HCT116 (cell line): ENCODE data around the gene METTL15. TPM values are rescaled to one million over a fixed set of nuclear protein-coding genes. Genes with fewer than 3 reads are reported as not detected.

ENCODE experiments used
- ATAC-seq: fragments of 200-7000 bp; cut with Tn5 transposase; 2 replicates; pipeline ENCODE4 v1.9.1; 2020; ENCODE audit warnings: mild to moderate bottlenecking, moderate library complexity
- BruUV-seq: library from RNA; stranded (reverse); fragments of 400-500 nt; replicated peaks from 2 replicates; lab custom pipeline; 2021; lab: Mats Ljungman, UMichigan
- CTCF ChIA-PET: fragments of 300-600 bp; sonication (Branson Sonifier 250); formaldehyde crosslinking; loops from one replicate; lab custom pipeline; 2021; ENCODE audit warnings: antibody characterized with exemption; lab: Charles Lee
- POLR2A ChIA-PET: fragments of 300-600, 350-600 bp; sonication (Branson Sonifier 250); formaldehyde crosslinking; loops from one replicate; lab custom pipeline; 2021; ENCODE audit warnings: antibody characterized with exemption; lab: Charles Lee
- RAD21 ChIA-PET, 2 experiments: fragments of 300-600 bp; sonication (Branson Sonifier 250); formaldehyde crosslinking; loops; one replicate each; lab custom pipeline; 2023; ENCODE audit warnings: low total read pairs in 2 of 2; ENCODE audit not compliant: uncharacterized antibody in 2 of 2, unreplicated experiment in 2 of 2, low non-redundant PET in 1 of 2; lab: Charles Lee
- DNase-seq: peaks from one replicate; pipeline ENCODE4 v3.0.0-alpha.2; 2010; ENCODE audit warnings: low read depth, low spot score
- H2AFZ ChIP-seq: fragments of 200-600 bp; shearing (Covaris generic), sonication (generic); 2 replicates; pipeline ENCODE4 v1.6.1; 2017; ENCODE audit warnings: low read depth, mixed run types, mixed read lengths, antibody characterized with exemption, low read length; ENCODE audit not compliant: poor library complexity, severe bottlenecking
- H3K27ac ChIP-seq: 2 replicates; pipeline ENCODE4 v1.5.1; 2012; ENCODE audit warnings: low read depth, low read length
- H3K27me3 ChIP-seq: fragments of 200-600 bp; sonication (generic); 2 replicates; pipeline ENCODE4 v1.6.1; 2016; ENCODE audit warnings: mixed run types, low read length, mixed read lengths; ENCODE audit not compliant: insufficient read depth
- H3K36me3 ChIP-seq, 2 experiments: fragments of 200-500 bp in 1 of 2; fragments of 200-600 bp in 1 of 2; sonication (Bioruptor generic) in 1 of 2; sonication (generic) in 1 of 2; 2 replicates each; pipeline versions ENCODE4 v1.5.1 to v1.6.1; 2014 to 2016; ENCODE audit warnings: low read length in 2 of 2, inconsistent platforms in 1 of 2, mixed read lengths in 1 of 2, mixed run types in 1 of 2; ENCODE audit not compliant: insufficient read depth in 2 of 2, control insufficient read depth in 1 of 2
- H3K4me1 ChIP-seq, 2 experiments: fragments of 200-600 bp in 1 of 2; sonication (generic) in 1 of 2; 2 replicates each; pipeline versions ENCODE4 v1.5.1 to v1.6.1; 2012 to 2017; ENCODE audit warnings: low read length in 2 of 2, inconsistent platforms in 1 of 2, mild to moderate bottlenecking in 1 of 2, mixed read lengths in 1 of 2, mixed run types in 1 of 2, moderate library complexity in 1 of 2; ENCODE audit not compliant: insufficient read depth in 2 of 2, control insufficient read depth in 1 of 2
- H3K4me2 ChIP-seq: fragments of 200-600 bp; sonication (generic); 2 replicates; pipeline ENCODE4 v1.6.1; 2017; ENCODE audit warnings: mixed run types, low read length, mixed read lengths
- H3K4me3 ChIP-seq, 2 experiments: fragments of 200-600 bp in 1 of 2; sonication (generic) in 1 of 2; replicated peaks in 1 of 2; 2 replicates each; pipeline ENCODE4 v1.5.1; 2011 to 2016; ENCODE audit warnings: low read length in 2 of 2, control low read depth in 1 of 2, low read depth in 1 of 2, mild to moderate bottlenecking in 1 of 2, mixed read lengths in 1 of 2, mixed run types in 1 of 2
- H3K79me2 ChIP-seq: fragments of 200-600 bp; sonication (generic); 2 replicates; pipeline ENCODE4 v1.6.1; 2017; ENCODE audit warnings: mild to moderate bottlenecking, mixed run types, low read length, moderate library complexity, mixed read lengths; ENCODE audit not compliant: insufficient read depth
- H3K9ac ChIP-seq: fragments of 200-600 bp; sonication (generic); 2 replicates; pipeline ENCODE4 v1.6.1; 2016; ENCODE audit warnings: low read length, mixed read lengths
- H3K9me2 ChIP-seq: fragments of 200-600 bp; sonication (generic), shearing (Covaris generic); 2 replicates; pipeline ENCODE4 v1.6.1; 2017; ENCODE audit warnings: mixed run types, mild to moderate bottlenecking, moderate library complexity; ENCODE audit not compliant: insufficient read depth
- H3K9me3 ChIP-seq, 2 experiments: fragments of 200-500 bp in 1 of 2; fragments of 200-600 bp in 1 of 2; sonication (Bioruptor generic) in 1 of 2; sonication (generic) in 1 of 2; 2 replicates each; pipeline ENCODE4 v1.6.1; 2014 to 2017; ENCODE audit warnings: low read length in 2 of 2, mixed read lengths in 2 of 2, inconsistent platforms in 1 of 2, low read depth in 1 of 2, mild to moderate bottlenecking in 1 of 2, mixed run types in 1 of 2, moderate library complexity in 1 of 2; ENCODE audit not compliant: control insufficient read depth in 1 of 2, insufficient read depth in 1 of 2
- H4K20me1 ChIP-seq: fragments of 200-600 bp; sonication (generic), shearing (Covaris generic); 2 replicates; pipeline ENCODE4 v1.6.1; 2017; ENCODE audit warnings: mixed run types, mild to moderate bottlenecking, moderate library complexity; ENCODE audit not compliant: insufficient read depth
- ATF3 ChIP-seq: IDR thresholded peaks from 2 replicates; pipeline ENCODE4 v1.6.1; 2012
- CBX3 ChIP-seq: IDR thresholded peaks from 2 replicates; pipeline ENCODE4 v1.6.1; 2012; ENCODE audit warnings: low read depth
- CEBPB ChIP-seq: IDR thresholded peaks from 2 replicates; pipeline ENCODE4 v1.6.1; 2012; ENCODE audit warnings: low read depth
- ELF1 ChIP-seq: IDR thresholded peaks from 2 replicates; pipeline ENCODE4 v1.6.1; 2012; ENCODE audit warnings: low read depth, borderline replicate concordance
- EZH2 ChIP-seq: fragments of 200-600 bp; sonication (generic); IDR thresholded peaks from 2 replicates; pipeline ENCODE4 v1.6.1; 2017; ENCODE audit warnings: antibody characterized with exemption, mixed run types
- EZH2phosphoT487 ChIP-seq: fragments of 200-600 bp; IDR thresholded peaks from 2 replicates; pipeline ENCODE4 v1.6.1; 2018; ENCODE audit warnings: antibody characterized with exemption, borderline replicate concordance
- FOSL1 ChIP-seq: IDR thresholded peaks from 2 replicates; pipeline ENCODE4 v1.6.1; 2012; ENCODE audit warnings: low read depth
- JUND ChIP-seq: IDR thresholded peaks from 2 replicates; pipeline ENCODE4 v1.6.1; 2012
- MAX ChIP-seq: IDR thresholded peaks from 2 replicates; pipeline ENCODE4 v1.6.1; 2012
- POLR2AphosphoS5 ChIP-seq: IDR thresholded peaks from 2 replicates; pipeline ENCODE4 v1.6.1; 2011; ENCODE audit warnings: mild to moderate bottlenecking, low read depth, low read length, moderate library complexity
- SP1 ChIP-seq: IDR thresholded peaks from 2 replicates; pipeline ENCODE4 v1.6.1; 2012; ENCODE audit warnings: low read depth
- SRF ChIP-seq: IDR thresholded peaks from 2 replicates; pipeline ENCODE4 v1.6.1; 2012; ENCODE audit warnings: low read depth
- TCF7L2 ChIP-seq: IDR thresholded peaks from 2 replicates; pipeline ENCODE4 v1.7.0; 2011; ENCODE audit warnings: borderline replicate concordance, inconsistent platforms; ENCODE audit not compliant: insufficient read depth, insufficient read length; ENCODE audit errors: extremely low read depth
- ZBTB33 ChIP-seq: IDR thresholded peaks from 2 replicates; pipeline ENCODE4 v1.6.1; 2011; ENCODE audit warnings: mild to moderate bottlenecking, low read length, moderate library complexity; ENCODE audit not compliant: insufficient replicate concordance; ENCODE audit errors: extremely low read depth
- ZFX ChIP-seq: fragments of 450-650 bp; IDR thresholded peaks from 2 replicates; pipeline ENCODE4 v1.6.1; 2017
- intact Hi-C: fragments of 100-400 bp; cut with micrococcal nuclease; formaldehyde crosslinking; loops from 2 replicates; pipeline ENCODE4 v1.10.0; 2022
- total RNA-seq: library from RNA; stranded (reverse); gene quantifications from one replicate; pipeline ENCODE4 v1.2.1, GENCODE V29; 2021; ENCODE audit not compliant: unreplicated experiment
- TF ChIP-seq, protein P1 (sequence below): IDR thresholded peaks from 2 replicates; pipeline ENCODE4 v1.6.1; 2012; ENCODE audit warnings: low read depth

METTL15 gene
- total RNA-seq, 1 experiment from 2014 or later = 25.3 TPM

- Histone ChIP-seq H3K79me2 (no peaks in the 10 kb centered on the region), H3K27me3 (no peaks in the 10 kb centered on the region), H3K4me3 (no peak overlapping the region), H3K4me2 (peak overlapping the region; percentile 6; the same call in 1 of the 2 replicates), H3K9me3 (peaks cover 3 to 11% of the 10 kb centered on the region in 2 experiments; a peak in 3 of 4 replicates), H3K4me1 (peaks cover 30 to 54% of the 10 kb centered on the region in 2 experiments), H3K9ac (no peak overlapping the region), H2AFZ (no peak overlapping the region), H4K20me1 (no peaks in the 10 kb centered on the region), H3K27ac (peak overlapping the region; percentile 45; the same call in 1 of the 2 replicates), H3K36me3 (peaks cover 0 to 42% of the 10 kb centered on the region in 2 experiments; a peak in 2 of 4 replicates), H3K9me2 (no peaks in the 10 kb centered on the region)
- ChIA-PET POLR2A (no interaction called here), CTCF (no interaction called here), RAD21 (no interaction called here)
- intact Hi-C loops = loop anchor here (10.0 kb wide), 1 partner anchor 216 kb away; no protein-coding TSS in a partner anchor
- peak; percentile 27 for DNase-seq
- BruUV-seq = no TSS peak
- peak; percentile 67 for ATAC-seq
- TF ChIP-seq FOSL1 = peak; percentile 59
- TF ChIP-seq EZH2 = no peak
- TF ChIP-seq ZBTB33 = no peak
- TF ChIP-seq ELF1 = no peak
- no peak for TF ChIP-seq EZH2phosphoT487
- no peak for TF ChIP-seq SRF
- TF ChIP-seq ZFX = no peak
- TF ChIP-seq CBX3 = peak; percentile 59; the same call in 1 of the 2 replicates
- no peak for TF ChIP-seq ATF3
- TF ChIP-seq, protein P1, sequence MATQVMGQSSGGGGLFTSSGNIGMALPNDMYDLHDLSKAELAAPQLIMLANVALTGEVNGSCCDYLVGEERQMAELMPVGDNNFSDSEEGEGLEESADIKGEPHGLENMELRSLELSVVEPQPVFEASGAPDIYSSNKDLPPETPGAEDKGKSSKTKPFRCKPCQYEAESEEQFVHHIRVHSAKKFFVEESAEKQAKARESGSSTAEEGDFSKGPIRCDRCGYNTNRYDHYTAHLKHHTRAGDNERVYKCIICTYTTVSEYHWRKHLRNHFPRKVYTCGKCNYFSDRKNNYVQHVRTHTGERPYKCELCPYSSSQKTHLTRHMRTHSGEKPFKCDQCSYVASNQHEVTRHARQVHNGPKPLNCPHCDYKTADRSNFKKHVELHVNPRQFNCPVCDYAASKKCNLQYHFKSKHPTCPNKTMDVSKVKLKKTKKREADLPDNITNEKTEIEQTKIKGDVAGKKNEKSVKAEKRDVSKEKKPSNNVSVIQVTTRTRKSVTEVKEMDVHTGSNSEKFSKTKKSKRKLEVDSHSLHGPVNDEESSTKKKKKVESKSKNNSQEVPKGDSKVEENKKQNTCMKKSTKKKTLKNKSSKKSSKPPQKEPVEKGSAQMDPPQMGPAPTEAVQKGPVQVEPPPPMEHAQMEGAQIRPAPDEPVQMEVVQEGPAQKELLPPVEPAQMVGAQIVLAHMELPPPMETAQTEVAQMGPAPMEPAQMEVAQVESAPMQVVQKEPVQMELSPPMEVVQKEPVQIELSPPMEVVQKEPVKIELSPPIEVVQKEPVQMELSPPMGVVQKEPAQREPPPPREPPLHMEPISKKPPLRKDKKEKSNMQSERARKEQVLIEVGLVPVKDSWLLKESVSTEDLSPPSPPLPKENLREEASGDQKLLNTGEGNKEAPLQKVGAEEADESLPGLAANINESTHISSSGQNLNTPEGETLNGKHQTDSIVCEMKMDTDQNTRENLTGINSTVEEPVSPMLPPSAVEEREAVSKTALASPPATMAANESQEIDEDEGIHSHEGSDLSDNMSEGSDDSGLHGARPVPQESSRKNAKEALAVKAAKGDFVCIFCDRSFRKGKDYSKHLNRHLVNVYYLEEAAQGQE = no peak
- no peak for TF ChIP-seq CEBPB
- peak; percentile 52 for TF ChIP-seq MAX
- no peak for TF ChIP-seq TCF7L2
- TF ChIP-seq JUND = peak; percentile 55
- peak; percentile 15; the same call in 1 of the 2 replicates for TF ChIP-seq POLR2AphosphoS5
- no peak; the same call in 1 of the 2 replicates for TF ChIP-seq SP1
These were observed 32.7 kb downstream of the METTL15 start for GRCh38 chr11:28140689-28141455.
